WERI-Rb-1 (cell line): ENCODE data around the gene ITGB5.

Source experiments
- DNase-seq: peaks from one replicate; pipeline ENCODE4 v3.0.0-alpha.2; 2020
- H3K27ac ChIP-seq: fragments of 250-450 bp; sonication (Bioruptor Pico); 2 replicates; pipeline ENCODE4 v1.5.1; 2020; ENCODE audit warnings: mild to moderate bottlenecking, moderate library complexity
- H3K27me3 ChIP-seq: fragments of 250-450 bp; sonication (Bioruptor Pico); 2 replicates; pipeline ENCODE4 v1.5.1; 2021; ENCODE audit warnings: mild to moderate bottlenecking, low read depth, moderate library complexity; ENCODE audit not compliant: insufficient read depth, severe bottlenecking
- H3K36me3 ChIP-seq: fragments of 250-450 bp; sonication (Bioruptor Pico); 2 replicates; pipeline ENCODE4 v1.5.1; 2020; ENCODE audit warnings: mild to moderate bottlenecking, moderate library complexity
- H3K4me3 ChIP-seq: 2 replicates; pipeline ENCODE4 v1.5.1; 2011; ENCODE audit warnings: low read depth, mild to moderate bottlenecking, control low read depth, low read length
- H3K9me3 ChIP-seq: fragments of 250-450 bp; sonication (Bioruptor Pico); 2 replicates; pipeline ENCODE4 v1.5.1; 2021; ENCODE audit warnings: mild to moderate bottlenecking, moderate library complexity; ENCODE audit not compliant: severe bottlenecking
- CTCF ChIP-seq: IDR thresholded peaks from 2 replicates; pipeline ENCODE4 v1.5.1; 2011; ENCODE audit warnings: low read depth, mild to moderate bottlenecking, control low read depth, inconsistent platforms, low read length

The ITGB5 gene

GRCh38 chr3:124800511-124801258 is 86.5 kb downstream of the ITGB5 start:
- Histone ChIP-seq H3K9me3 (no peaks in the 10 kb centered on the region), H3K4me3 (no peak overlapping the region), H3K27ac (no peak overlapping the region), H3K36me3 (no peaks in the 10 kb centered on the region), H3K27me3 (no peaks in the 10 kb centered on the region)
- TF ChIP-seq CTCF: no peak
- DNase-seq: no peak

GRCh38 chr3:124800076-124800475 is 87.1 kb downstream of the ITGB5 start:
- Histone ChIP-seq H3K27ac (no peak overlapping the region), H3K9me3 (no peaks in the 10 kb centered on the region)

GRCh38 chr3:124799676-124800075 is 87.5 kb downstream of the ITGB5 start:
- no peak overlapping the region for H3K4me3 ChIP-seq
- no peak overlapping the region for H3K27ac ChIP-seq
- no peak for TF ChIP-seq CTCF
- no peak for DNase-seq
- H3K27me3 ChIP-seq: no peaks in the 10 kb centered on the region
- H3K36me3 ChIP-seq: no peaks in the 10 kb centered on the region
- H3K9me3 ChIP-seq: no peaks in the 10 kb centered on the region

More at GRCh38 chr3:124800076-124800475, 87.1 kb downstream of the ITGB5 start:
- TF ChIP-seq CTCF: no peak
- Histone ChIP-seq H3K36me3 (no peaks in the 10 kb centered on the region), H3K27me3 (no peaks in the 10 kb centered on the region), H3K4me3 (no peak overlapping the region)
- no peak for DNase-seq

- Histone ChIP-seq H3K9me3 (no peaks in the 10 kb centered on the region), H3K36me3 (no peaks in the 10 kb centered on the region), H3K27me3 (no peaks in the 10 kb centered on the region), H3K27ac (no peak overlapping the region), H3K4me3 (no peak overlapping the region)
- no peak for DNase-seq
- no peak for TF ChIP-seq CTCF
Measured at GRCh38 chr3:124797426-124797945, 89.7 kb downstream of the ITGB5 start.

- H3K27me3 ChIP-seq: no peaks in the 10 kb centered on the region
- H3K27ac ChIP-seq: no peak overlapping the region
- H3K4me3 ChIP-seq: no peak overlapping the region
- no peak for TF ChIP-seq CTCF
- no peaks in the 10 kb centered on the region for H3K9me3 ChIP-seq
- H3K36me3 ChIP-seq: no peaks in the 10 kb centered on the region
- DNase-seq: no peak
Measured at GRCh38 chr3:124796477-124796876, 90.7 kb downstream of the ITGB5 start.
